WTC11 (cell line): ENCODE measurements around the gene VEPH1. TPM values are rescaled to one million over a fixed set of nuclear protein-coding genes. Genes with fewer than 3 reads are reported as not detected.

Experiments used
- ATAC-seq: fragments of 200-7000 bp; cut with Tn5 transposase; 2 replicates; pipeline ENCODE4 v1.10.0; 2021; ENCODE audit warnings: mild to moderate bottlenecking, moderate library complexity
- CTCF ChIA-PET: fragments of 300-600 bp; sonication (Branson Sonifier 250); formaldehyde crosslinking; loops from one replicate; lab custom pipeline; 2021; ENCODE audit warnings: antibody characterized with exemption; lab: Charles Lee
- POLR2A ChIA-PET: fragments of 350-600 bp; sonication (Branson Sonifier 250); formaldehyde crosslinking; loops from one replicate; lab custom pipeline; 2021; ENCODE audit warnings: antibody characterized with exemption; lab: Charles Lee
- DNase-seq: peaks from one replicate; pipeline ENCODE4 v3.0.0; 2021; ENCODE audit warnings: low spot score
- H3K27ac Mint-ChIP-seq: 2 replicates; pipeline ENCODE4 v1.8.0; 2021; ENCODE audit warnings: mixed read lengths
- H3K27me3 Mint-ChIP-seq: 2 replicates; pipeline ENCODE4 v1.8.0; 2021; ENCODE audit warnings: low read depth, mild to moderate bottlenecking, moderate library complexity, mixed read lengths
- H3K36me3 Mint-ChIP-seq: 2 replicates; pipeline ENCODE4 v1.8.0; 2021; ENCODE audit warnings: mixed read lengths
- H3K4me1 Mint-ChIP-seq: 2 replicates; pipeline ENCODE4 v1.8.0; 2022; ENCODE audit warnings: mixed read lengths
- H3K4me3 Mint-ChIP-seq: 2 replicates; pipeline ENCODE4 v1.8.0; 2021; ENCODE audit warnings: mild to moderate bottlenecking, moderate library complexity, mixed read lengths
- H3K9me3 Mint-ChIP-seq: 2 replicates; pipeline ENCODE4 v1.8.0; 2021; ENCODE audit warnings: mixed read lengths
- ATF1 ChIP-seq: sonication (generic); formaldehyde crosslinking; IDR thresholded peaks from 2 replicates; pipeline ENCODE4 v1.8.1; 2023; ENCODE audit warnings: mild to moderate bottlenecking, moderate library complexity, missing genetic modification reagents
- ATF2 ChIP-seq: sonication (generic); formaldehyde crosslinking; IDR thresholded peaks from 2 replicates; pipeline ENCODE4 v1.8.1; 2022; ENCODE audit warnings: low read depth, missing genetic modification reagents, borderline replicate concordance
- CBFB ChIP-seq: sonication (generic); formaldehyde crosslinking; IDR thresholded peaks from 2 replicates; pipeline ENCODE4 v1.8.1; 2022; ENCODE audit warnings: mild to moderate bottlenecking, low read depth, missing genetic modification reagents
- CDX4 ChIP-seq: fragments of 250-450 bp; sonication (Bioruptor Pico); IDR thresholded peaks from 2 replicates; pipeline ENCODE4 v1.9.0; 2021; ENCODE audit warnings: moderate library complexity, mild to moderate bottlenecking, inconsistent platforms, borderline replicate concordance
- FOXP1 ChIP-seq: sonication (generic); formaldehyde crosslinking; IDR thresholded peaks from 2 replicates; pipeline ENCODE4 v1.8.0; 2022; ENCODE audit warnings: missing genetic modification reagents, mild to moderate bottlenecking, moderate library complexity, borderline replicate concordance
- IRF1 ChIP-seq: sonication (generic); formaldehyde crosslinking; IDR thresholded peaks from 2 replicates; pipeline ENCODE4 v1.8.0; 2023; ENCODE audit warnings: missing genetic modification reagents
- JUN ChIP-seq: sonication (generic); formaldehyde crosslinking; IDR thresholded peaks from 2 replicates; pipeline ENCODE4 v1.8.0; 2023; ENCODE audit warnings: mild to moderate bottlenecking, missing genetic modification reagents
- MLX ChIP-seq: sonication (generic); formaldehyde crosslinking; IDR thresholded peaks from 2 replicates; pipeline ENCODE4 v1.8.1; 2023; ENCODE audit warnings: mild to moderate bottlenecking, missing genetic modification reagents, moderate library complexity
- NFE2L1 ChIP-seq: sonication (generic); formaldehyde crosslinking; IDR thresholded peaks from 2 replicates; pipeline ENCODE4 v1.8.1; 2023; ENCODE audit warnings: missing genetic modification reagents
- PRDM15 ChIP-seq: sonication (generic); formaldehyde crosslinking; IDR thresholded peaks from 2 replicates; pipeline ENCODE4 v1.8.0; 2022; ENCODE audit warnings: missing genetic modification reagents
- SMAD3 ChIP-seq: sonication (generic); formaldehyde crosslinking; IDR thresholded peaks from 2 replicates; pipeline ENCODE4 v1.8.0; 2022; ENCODE audit warnings: missing genetic modification reagents, mild to moderate bottlenecking, borderline replicate concordance
- TEAD4 ChIP-seq: sonication (generic); formaldehyde crosslinking; IDR thresholded peaks from 2 replicates; pipeline ENCODE4 v1.8.0; 2022; ENCODE audit warnings: mild to moderate bottlenecking, missing genetic modification reagents
- ZBTB43 ChIP-seq: sonication (generic); formaldehyde crosslinking; IDR thresholded peaks from 2 replicates; pipeline ENCODE4 v1.8.1; 2023; ENCODE audit warnings: mild to moderate bottlenecking, missing genetic modification reagents
- ZMAT4 ChIP-seq: fragments of 250-450 bp; sonication (Bioruptor Pico); IDR thresholded peaks from 2 replicates; pipeline ENCODE4 v1.9.0; 2021; ENCODE audit warnings: mild to moderate bottlenecking
- ZNF317 ChIP-seq: sonication (generic); formaldehyde crosslinking; IDR thresholded peaks from 2 replicates; pipeline ENCODE4 v1.8.1; 2023; ENCODE audit warnings: low read depth, mild to moderate bottlenecking, moderate library complexity, missing genetic modification reagents, borderline replicate concordance
- ZNF396 ChIP-seq: fragments of 250-450 bp; sonication (Bioruptor Pico); IDR thresholded peaks from 2 replicates; pipeline ENCODE4 v1.8.0; 2021; ENCODE audit warnings: mild to moderate bottlenecking, moderate library complexity, borderline replicate concordance
- ZNF423 ChIP-seq: fragments of 250-450 bp; sonication (Bioruptor Pico); IDR thresholded peaks from 2 replicates; pipeline ENCODE4 v2.1.2; 2022; ENCODE audit warnings: mild to moderate bottlenecking, moderate library complexity
- ZNF532 ChIP-seq: fragments of 250-450 bp; sonication (Bioruptor Pico); IDR thresholded peaks from 2 replicates; pipeline ENCODE4 v1.9.0; 2021; ENCODE audit warnings: mild to moderate bottlenecking, borderline replicate concordance
- total RNA-seq: library from RNA; stranded (reverse); gene quantifications from 3 replicates; pipeline ENCODE4 v1.2.3, GENCODE V29; 2021

The VEPH1 gene
- total RNA-seq, 1 experiment from 2014 or later: 10.8 TPM

GRCh38 chr3:157369727-157370421 lies 133.3 kb downstream of the VEPH1 start (continued):
- TF ChIP-seq ZNF532 (CRISPR knock-in tag) (no peak), TEAD4 (CRISPR knock-in tag) (no peak), NFE2L1 (CRISPR knock-in tag) (no peak), FOXP1 (CRISPR knock-in tag) (no peak), IRF1 (no peak), CBFB (CRISPR knock-in tag) (no peak), ZNF396 (no peak), ATF1 (CRISPR knock-in tag) (no peak), MLX (no peak), ZBTB43 (CRISPR knock-in tag) (no peak)
- TF ChIP-seq, all 79 proteins: peak for 0

- ChIA-PET POLR2A (no interaction called here), CTCF (interaction anchor here (0.7 kb wide), 2 partner anchors 20 to 97 kb away, joined by 3 read pairs; no protein-coding TSS in a partner anchor)
- DNase-seq (no peak), ATAC-seq (peak; percentile 74)
- Mint-ChIP-seq H3K27ac (no peak overlapping the region), H3K36me3 (no peaks in the 10 kb centered on the region), H3K4me1 (peaks cover 9% of the 10 kb centered on the region), H3K4me3 (no peak overlapping the region), H3K27me3 (no peaks in the 10 kb centered on the region), H3K9me3 (no peaks in the 10 kb centered on the region)
- TF ChIP-seq CDX4 (CRISPR knock-in tag) (no peak), ZNF317 (CRISPR knock-in tag) (no peak), ZNF396 (no peak), PRDM15 (CRISPR knock-in tag) (no peak), ATF2 (CRISPR knock-in tag) (no peak), ZMAT4 (CRISPR knock-in tag) (no peak), JUN (CRISPR knock-in tag) (no peak), TEAD4 (CRISPR knock-in tag) (no peak), SMAD3 (CRISPR knock-in tag) (no peak), ZNF423 (CRISPR knock-in tag) (no peak)
Observed at GRCh38 chr3:157368171-157368570, 135.0 kb downstream of the VEPH1 start.
